Ishikawa (cell line): ENCODE results near the gene NRG3.

Experiments
- CEBPB ChIP-seq: IDR thresholded peaks from 2 replicates; pipeline ENCODE4 v1.6.1; 2012
- CREB1 ChIP-seq: IDR thresholded peaks from 2 replicates; pipeline ENCODE4 v1.6.1; 2012; ENCODE audit warnings: low read depth
- EP300 ChIP-seq: IDR thresholded peaks from 2 replicates; pipeline ENCODE4 v1.6.1; 2012; ENCODE audit warnings: borderline replicate concordance
- MAX ChIP-seq: IDR thresholded peaks from 2 replicates; pipeline ENCODE4 v1.6.1; 2012
- RAD21 ChIP-seq: IDR thresholded peaks from 2 replicates; pipeline ENCODE4 v1.6.1; 2012; ENCODE audit warnings: low read depth
- REST ChIP-seq: IDR thresholded peaks from 2 replicates; pipeline ENCODE4 v1.6.1; 2012; ENCODE audit warnings: low read depth, mild to moderate bottlenecking
- TAF1 ChIP-seq: IDR thresholded peaks from 2 replicates; pipeline ENCODE4 v1.6.1; 2012; ENCODE audit warnings: low read depth, mild to moderate bottlenecking
- TCF12 ChIP-seq: IDR thresholded peaks from 2 replicates; pipeline ENCODE4 v1.6.1; 2012; ENCODE audit warnings: low read depth
- YY1 ChIP-seq: IDR thresholded peaks from 2 replicates; pipeline ENCODE4 v1.6.1; 2012; ENCODE audit warnings: low read depth

- TF ChIP-seq EP300 (no peak), CREB1 (no peak), MAX (no peak), YY1 (no peak), CEBPB (no peak), REST (no peak), TCF12 (no peak), RAD21 (no peak), TAF1 (no peak)
Measured at GRCh38 chr10:82908096-82908495, 1033.1 kb downstream of the NRG3 start.
